Panc1 (cell line): ENCODE data around the gene SLC19A3.

Experiments
- CTCF ChIP-seq: fragments of 450-650 bp; IDR thresholded peaks from 2 replicates; pipeline ENCODE4 v1.5.1; 2017; ENCODE audit warnings: mild to moderate bottlenecking
- POLR2AphosphoS5 ChIP-seq: IDR thresholded peaks from 2 replicates; pipeline ENCODE4 v1.6.1; 2012; ENCODE audit warnings: mild to moderate bottlenecking, low read depth, low read length, moderate library complexity
- REST ChIP-seq, 2 experiments: IDR thresholded peaks; 2 replicates each; pipeline ENCODE4 v1.6.1; 2011 to 2012; ENCODE audit warnings: low read depth in 2 of 2, control low read depth in 1 of 2, low read length in 1 of 2, mild to moderate bottlenecking in 1 of 2, moderate library complexity in 1 of 2; ENCODE audit not compliant: insufficient read depth in 1 of 2
- TCF7L2 ChIP-seq: IDR thresholded peaks from 2 replicates; pipeline ENCODE4 v1.6.1; 2011; ENCODE audit warnings: mild to moderate bottlenecking, low read depth, low read length, inconsistent platforms

GRCh38 chr2:227703280-227703732, 14.5 kb downstream of the SLC19A3 start:
- TF ChIP-seq CTCF (no peak), POLR2AphosphoS5 (no peak), REST (IDR thresholded peaks at IDR 0.05; ENCODE audit: insufficient read depth in 1 of 2, low read depth in 2 of 2, low read length in 1 of 2) (no peak), TCF7L2 (no peak)
